Germinal center (tissue), 1 donor: Measurements from ENCODE around the gene FNIP2.
A peak's percentile ranks its signal among the peaks of the same experiment; 100 is the strongest.
"Not testable (repeated sequence)": the region's sequence is repeated elsewhere in the genome, so short reads cannot be mapped to it uniquely, and the experiment has no call there.

Experiments used
- DNase-seq: peaks from one replicate; pipeline ENCODE4 v3.0.0; 2012; ENCODE audit warnings: mixed read lengths, low spot score

Gene FNIP2

DNA sequence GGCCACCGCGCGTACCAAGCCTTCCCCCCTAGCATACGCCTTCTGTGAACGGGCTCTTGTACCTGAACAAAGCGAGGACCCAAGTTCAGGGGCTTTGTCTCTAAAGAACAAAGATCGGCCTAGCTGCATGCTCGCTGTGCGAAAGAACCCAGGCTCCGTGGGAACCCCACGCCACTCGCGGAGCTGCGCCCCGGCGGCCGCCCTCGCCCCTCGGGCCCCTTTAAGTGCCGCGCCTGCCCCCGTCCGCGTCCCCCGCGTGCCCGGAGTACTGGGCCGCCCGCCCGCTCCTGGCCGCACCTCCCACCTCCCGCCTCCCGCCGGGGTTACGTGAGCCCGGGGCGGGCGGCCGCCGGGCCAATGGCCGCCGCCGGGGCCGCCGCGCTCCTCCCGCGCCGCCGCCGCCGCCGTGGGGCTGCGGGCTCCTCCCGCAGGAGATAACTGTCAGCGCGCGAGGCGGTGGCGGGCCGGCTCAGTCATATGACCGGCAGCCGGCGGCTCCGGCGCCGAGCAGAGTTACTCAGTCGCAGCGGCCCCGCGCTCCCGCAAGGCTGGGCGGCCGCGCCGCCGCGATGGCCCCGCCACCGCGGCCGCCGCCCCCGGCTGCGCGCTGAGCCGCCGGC, at the start of gene FNIP2:
Gene FNIP2, plus strand, starts transcription at position 472 of the 620 bp plus-strand sequence. CDS start 187 bp downstream, outside the sequence.
- peak; percentile 70 for DNase-seq

DNA sequence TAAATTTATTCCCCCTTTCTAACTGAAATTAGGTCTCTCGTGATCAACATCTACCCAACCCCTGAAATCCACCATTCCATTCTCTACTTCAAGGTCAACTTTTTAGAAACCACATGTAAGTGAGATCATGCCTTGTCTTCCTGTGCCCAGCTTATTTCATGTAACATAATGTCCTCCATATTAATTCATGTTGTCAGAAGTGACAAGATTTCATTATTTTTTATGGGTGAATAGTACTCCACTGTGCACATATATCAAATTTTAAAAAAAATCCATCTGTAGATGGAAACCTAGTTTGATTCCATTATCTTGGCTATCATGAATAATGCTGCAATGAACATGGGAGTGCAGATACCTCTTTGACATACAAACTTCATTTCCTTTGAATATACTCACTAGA, 47.1 kb upstream of the FNIP2 start:
- DNase-seq = no peak

DNA sequence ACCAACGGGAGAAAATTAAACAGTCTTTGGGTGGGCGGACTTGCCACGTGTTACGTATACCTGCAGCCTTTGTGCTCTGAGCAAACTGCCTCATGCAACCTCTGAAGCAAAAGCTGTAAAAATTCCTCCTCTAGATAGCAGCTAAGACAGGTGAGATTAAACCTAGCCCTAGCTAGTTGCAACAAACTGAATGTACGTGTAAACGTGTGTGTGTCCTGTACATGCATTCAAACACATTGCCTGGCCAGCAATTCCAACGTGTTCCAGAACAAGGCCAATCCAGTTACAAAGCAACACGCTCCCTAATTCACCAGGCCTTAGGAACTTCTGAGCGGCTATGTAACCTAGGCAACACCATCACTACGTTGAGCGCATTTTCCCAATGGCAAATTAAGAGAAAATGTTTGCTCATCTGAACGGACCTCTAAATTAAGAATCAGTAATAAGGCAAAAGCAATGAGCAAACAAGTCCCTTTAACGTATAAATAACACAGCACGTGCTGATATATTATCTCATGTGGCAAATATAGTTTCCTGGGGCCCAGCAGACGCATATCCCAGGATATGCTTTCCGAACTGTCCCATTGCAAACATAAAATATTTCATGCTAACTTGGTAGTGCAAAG, 46.4 kb upstream of the FNIP2 start:
- peak; percentile 3 for DNase-seq

DNA sequence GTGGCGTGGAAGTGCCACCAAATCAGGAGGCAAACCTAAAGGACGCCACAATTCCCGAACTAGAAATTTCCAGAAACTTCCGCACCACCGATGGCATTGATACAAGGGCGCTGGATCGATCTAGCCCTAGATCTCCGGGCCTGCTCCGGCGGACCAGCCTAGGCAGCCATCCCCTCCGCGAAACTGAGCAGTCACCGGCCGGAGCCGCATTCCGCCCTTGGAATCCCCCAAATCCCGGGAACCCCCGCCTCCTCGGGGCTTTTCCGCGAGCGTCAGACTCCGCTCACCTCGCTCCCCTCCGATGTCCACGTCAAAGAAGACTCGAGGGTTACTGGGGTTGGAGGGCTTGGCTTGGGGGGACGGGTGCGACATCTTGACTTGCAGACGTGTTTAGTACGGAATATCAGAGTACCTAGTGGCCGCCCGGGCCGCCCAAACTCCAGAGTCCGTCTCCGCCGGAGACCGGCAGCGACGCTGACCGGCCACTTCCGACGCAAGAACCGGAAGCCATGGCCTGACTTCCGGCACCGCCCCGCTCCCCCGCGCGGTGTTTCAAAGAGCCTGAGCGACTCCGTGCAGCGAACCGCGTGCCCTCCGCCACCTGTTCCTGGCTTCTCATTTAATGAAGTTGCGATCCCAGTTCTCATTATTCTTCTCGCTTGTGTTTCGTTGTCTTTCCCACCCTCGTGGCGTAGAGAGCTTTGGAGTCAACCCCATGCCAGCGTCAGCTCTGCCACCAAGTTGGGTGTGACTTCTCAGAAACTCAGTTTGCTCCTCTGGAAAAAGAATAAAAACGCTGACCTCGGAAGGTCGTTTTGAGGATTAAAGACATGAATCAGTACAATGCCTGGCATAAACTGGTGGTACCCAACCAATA, 45.7 kb upstream of the FNIP2 start, which contains the start of gene PPID:
Gene PPID, minus strand, starts transcription at position 480 of the 877 bp plus-strand sequence. Its CDS starts 108 bp downstream, at position 372.
- peak; percentile 84 for DNase-seq

DNA sequence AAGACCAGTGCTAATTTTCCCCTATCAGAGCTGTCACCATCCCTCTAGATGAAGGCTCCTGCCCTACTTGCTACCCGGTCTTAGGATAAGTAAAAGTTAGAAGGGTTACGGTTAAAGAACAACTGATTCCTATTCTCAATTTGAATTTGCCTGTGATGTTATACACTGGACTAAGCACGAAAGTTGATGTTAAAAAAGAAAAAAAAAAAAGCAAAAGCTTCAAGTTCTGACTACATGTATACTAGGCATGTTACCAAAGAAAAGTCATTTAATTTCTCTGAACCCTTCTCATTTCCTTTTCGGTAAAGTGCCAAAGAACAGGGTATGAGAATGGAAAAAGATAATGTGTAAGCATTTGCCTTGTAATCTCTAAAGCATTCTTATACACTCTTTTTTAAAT, 44.2 kb upstream of the FNIP2 start:
- no peak for DNase-seq

DNA sequence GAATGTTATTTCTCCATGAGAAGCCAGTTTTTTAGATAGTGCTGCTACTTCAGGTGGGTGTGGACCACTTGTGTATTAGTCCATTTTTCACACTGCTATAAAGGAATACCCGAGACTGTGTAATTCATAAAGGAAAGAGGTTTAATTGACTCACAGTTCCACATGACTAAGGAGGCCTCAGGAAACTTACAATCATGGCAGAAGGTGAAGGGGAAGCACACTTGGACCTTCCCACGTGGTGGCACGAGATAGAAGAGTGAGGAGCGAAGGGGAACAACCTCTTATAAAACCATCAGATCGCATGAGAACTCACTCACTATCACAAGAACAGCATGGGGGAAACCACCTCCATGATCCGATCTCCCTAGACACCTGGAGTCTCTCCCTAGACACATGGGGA, 42.2 kb upstream of the FNIP2 start:
- DNase-seq = no peak

DNA sequence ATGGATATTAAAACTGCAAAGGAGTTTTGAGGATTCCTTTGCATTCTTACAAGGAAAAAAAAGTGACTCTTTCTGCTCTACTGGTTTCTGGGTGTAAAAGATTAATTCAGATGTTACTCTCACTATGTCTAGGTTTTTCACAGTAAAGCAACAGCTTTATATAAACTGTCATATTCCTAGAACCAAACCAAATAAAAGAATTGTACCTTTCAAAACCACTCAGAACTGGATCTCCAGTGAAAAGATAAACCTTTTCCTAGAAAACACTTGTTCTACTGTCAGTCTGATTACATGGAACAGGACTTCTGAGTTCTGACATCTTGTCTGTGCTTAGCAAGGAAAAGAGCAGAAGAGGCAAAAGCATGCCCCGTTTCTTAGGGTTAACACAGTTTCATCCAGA, 40.6 kb upstream of the FNIP2 start:
- DNase-seq = no peak

DNA sequence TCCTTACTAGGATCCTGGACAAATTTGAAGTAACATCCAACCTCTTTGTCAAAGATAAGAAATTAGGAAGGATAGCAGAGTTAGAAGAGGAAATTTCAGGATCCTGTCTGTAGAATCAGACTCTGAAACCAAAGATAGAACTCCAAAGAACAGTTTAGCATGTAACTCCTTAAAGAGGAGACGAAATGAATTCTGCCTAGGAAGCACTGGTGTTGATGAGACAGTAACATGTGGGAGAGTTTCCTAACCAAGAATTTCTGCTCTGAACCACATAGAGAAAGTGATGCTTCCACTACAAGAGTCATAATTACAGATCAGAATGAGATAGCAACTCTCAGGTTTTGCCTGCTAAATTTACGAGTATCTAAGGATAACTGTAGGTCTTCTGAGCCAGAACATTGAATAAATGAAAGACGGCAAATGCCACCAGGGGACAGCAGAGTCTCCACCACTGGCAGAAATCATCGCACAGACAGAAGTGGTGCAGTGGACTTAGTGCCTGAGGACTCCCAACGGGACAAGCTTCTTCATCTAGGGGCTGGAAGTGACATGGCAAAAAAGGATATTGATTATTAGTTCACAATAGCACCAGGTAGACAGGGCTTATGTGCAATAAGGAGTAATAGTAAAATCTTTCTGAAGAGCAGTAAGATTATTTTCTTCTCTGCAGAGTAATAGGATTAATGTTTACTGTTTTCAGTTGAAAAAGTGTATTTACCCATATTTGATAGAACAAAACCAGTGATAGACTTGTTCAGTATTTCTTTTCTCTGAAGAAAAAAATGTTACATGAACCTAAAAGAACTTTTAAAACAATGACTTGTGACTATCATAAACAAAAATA, 38.9 kb upstream of the FNIP2 start:
- peak; percentile 28 for DNase-seq

DNA sequence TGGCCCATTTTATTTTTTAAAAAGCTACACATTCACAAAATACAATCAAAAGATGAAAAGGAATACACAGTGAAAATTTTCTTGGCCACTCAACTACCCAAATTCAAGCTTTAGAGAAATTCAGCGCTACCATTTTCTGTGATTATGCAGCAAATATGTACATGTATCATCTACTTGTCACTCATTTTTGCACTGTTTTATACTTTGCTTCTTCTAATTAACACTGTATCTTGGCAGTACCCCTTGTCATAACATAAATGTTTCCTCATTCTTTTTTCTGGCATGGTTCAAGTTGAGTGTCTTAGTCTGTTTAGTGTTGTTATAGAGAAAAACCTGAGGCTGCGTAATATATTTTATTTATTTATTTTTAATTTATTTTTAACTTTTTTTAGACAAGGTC, 30.0 kb upstream of the FNIP2 start:
- no peak for DNase-seq

DNA sequence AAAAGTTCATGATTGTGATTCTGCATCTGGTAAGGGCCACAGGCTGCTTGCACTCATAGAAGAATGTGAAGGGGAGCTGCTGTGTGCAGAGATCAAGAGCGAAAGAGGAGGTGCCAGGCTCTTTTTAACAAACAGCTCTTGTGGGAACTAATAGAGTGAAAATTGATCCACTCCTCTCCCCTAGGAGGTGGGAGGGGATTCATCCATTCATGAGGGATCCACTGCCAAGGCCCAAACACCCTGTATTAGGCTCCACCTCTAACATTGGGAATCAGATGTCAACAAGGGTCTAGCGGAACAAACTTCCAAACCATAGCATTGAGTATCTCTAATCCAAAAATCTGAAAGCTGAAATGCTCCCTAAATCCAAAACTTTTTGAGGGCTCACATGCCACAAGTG, 29.2 kb upstream of the FNIP2 start:
- no peak for DNase-seq

DNA sequence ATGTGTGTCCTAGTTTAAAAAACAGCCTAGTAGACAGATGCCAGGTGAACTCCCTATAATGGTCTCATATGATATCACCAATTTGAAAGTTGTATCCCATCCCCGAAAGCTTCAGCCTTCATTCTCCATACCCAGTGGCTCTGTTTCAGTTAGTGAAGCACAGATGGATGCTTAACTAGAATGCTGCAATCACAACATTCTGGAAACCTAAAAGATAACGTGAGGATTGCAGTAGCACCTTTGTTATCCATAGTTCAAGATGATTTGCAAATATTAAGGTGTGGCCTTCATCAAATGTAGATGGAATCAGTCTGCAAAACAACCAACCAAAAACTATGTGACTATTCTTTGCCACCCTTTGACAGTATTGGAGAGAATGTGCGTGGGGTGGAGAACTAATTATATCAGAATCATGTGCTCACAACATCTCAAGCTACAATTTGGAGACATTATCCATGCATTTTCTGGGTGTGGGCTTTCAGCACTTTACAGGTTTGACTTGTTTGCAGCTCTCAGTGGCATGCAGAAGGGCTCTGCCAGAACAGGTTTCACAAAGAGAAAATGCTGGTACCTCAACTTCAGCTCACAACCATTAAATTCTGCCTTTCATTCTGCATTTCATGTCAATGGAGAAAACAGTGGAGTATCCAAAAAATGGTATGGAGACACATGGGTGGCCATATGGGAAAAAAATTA, 27.4 kb upstream of the FNIP2 start:
- no peak for DNase-seq

DNA sequence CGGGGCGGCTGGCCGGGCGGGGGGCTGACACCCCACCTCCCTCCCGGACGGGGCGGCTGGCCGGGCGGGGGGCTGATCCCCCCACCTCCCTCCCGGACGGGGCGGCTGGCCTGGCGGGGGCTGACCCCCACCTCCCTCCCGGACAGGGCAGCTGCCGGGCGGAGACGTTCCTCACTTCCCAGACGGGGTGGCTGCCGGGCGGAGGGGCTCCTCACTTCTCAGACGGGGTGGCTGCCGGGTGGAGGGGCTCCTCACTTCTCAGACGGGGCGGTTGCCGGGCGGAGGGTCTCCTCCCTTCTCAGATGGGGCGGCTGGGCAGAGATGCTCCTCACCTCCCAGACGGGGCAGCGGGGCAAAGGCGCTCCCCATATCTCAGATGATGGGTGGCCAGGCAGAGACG, 22.3 kb upstream of the FNIP2 start:
- DNase-seq = not testable (repeated sequence)

DNA sequence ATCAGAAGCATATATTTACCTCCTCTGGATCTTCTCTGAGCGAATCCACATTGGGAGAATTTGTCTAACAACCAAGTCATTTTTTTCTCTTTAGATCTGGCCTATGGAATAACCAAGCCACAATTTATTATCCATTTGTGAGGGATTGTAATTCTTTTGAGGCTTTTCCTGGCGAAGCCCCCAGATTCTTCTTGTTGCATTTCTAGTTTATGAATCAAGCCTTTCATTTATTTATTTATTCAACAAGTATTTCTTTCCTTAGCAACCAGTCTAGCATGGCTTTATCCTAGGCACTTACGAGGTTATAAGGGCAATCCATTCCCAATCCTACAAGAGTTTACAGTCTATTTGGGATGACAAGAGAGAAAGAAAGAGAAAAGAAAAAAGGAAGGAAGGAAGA, 18.4 kb upstream of the FNIP2 start:
- DNase-seq = no peak

DNA sequence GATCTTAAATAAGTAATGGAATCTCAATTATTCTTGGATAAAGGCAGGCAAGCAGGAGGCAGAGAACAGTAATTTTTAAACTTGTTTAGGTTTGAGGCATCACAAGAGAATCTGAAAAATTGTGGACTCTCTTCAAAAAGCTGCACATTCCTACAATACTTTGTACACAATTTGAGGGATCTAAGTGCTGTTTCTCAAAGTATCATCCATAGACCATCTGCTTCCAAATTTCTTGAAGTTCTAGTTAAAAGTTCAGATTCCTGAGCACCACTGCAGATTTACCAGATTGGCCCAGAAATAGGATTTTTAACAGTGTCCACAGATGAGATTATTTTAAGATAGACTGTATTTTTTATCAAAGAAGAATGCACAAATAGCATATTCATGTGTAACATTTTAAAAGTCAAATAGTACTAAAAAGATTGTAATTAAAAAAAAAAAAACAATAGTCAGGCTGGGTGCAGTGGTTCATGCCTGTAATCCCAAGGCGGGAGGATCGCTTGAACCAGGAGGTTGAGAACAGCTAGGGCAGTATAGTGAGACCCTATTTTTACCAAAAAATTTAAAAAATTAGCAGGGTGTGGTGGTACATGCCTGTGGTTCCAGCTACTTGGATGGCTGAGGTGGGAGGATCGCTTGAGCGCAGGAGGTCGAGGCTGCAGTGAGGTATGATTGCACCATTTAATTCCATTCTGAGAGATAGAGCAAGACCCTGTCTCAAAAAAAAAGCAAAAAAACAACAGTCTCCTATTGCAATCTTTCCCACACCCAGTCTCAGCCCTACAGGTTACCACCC, 14.2 kb upstream of the FNIP2 start:
- DNase-seq = no peak

DNA sequence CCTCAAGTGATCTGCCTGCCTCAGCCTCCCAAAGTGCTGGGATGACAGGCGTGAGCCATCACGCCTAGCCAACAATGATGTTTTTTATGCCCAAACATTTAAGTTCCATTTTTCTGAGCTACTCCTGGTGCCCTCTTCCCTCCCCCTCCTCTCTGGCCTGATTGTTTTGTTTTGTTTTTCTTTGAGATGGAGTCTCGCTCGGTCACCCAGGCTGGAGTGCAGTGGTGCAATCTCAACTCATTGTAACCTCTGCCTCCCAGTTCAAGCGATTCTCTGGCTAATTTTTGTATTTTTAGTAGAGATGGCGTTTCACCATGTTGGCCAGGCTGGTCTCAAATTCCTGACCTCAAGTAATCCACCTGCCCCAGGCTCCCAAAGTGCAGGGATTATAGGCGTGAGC, 13.0 kb upstream of the FNIP2 start:
- DNase-seq = not testable (repeated sequence)

DNA sequence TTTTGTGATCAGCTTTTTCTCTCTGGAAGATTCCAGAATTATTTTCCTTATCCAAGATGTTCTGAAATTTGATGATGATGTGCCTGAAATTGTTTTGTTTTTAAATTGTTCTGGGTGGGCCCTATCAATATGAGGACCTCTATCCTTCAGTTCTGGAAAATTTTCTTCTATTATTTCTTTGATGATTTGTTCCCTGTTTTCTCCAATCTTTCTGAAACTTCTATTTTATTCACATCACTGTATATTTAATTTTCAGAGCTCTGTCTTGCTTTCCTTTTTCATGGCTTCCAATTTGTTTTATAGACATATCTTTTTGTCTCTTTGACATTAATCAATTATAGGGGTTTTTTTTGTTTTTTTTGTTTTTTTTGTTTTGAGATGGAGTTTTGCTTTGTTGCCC, 12.2 kb upstream of the FNIP2 start:
- no peak for DNase-seq

DNA sequence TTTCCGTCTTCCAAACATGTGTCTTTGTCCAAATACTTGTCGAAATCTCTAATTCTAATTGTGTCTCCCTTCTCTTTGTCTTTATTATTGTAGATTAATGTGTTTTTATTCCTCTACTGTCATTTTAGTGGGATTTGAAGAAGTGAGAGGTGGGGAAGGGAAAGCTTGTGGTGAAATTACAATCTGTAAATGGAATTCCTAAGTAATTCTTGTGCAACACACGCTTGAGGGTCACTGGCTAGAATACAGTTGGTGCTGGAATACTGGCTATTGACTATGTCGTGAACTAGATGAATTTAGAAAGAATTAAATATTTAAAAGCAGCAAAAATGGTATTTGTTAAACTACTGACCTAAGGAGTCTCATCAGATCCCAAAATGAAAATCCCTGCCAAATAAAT, 10.7 kb upstream of the FNIP2 start:
- DNase-seq = no peak

DNA sequence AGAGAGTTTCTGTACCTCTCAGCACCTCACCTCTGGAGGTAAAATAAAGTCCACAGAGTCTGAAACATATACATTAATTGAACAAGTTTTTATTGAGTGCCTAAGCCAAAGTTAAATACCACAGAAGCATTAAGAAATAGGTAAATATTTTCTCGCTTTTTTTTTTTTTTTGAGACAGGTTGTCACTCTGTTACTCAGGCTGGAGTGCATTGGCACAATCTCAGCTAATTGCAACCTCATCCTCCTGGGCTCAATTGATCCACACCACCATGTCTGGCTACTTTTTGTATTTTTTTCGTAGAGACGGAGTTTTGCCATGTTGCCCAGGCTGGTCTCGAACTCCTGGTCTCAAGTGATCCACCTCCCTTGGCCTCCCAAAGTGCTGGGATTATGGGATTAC, 10.1 kb upstream of the FNIP2 start:
- no peak for DNase-seq

DNA sequence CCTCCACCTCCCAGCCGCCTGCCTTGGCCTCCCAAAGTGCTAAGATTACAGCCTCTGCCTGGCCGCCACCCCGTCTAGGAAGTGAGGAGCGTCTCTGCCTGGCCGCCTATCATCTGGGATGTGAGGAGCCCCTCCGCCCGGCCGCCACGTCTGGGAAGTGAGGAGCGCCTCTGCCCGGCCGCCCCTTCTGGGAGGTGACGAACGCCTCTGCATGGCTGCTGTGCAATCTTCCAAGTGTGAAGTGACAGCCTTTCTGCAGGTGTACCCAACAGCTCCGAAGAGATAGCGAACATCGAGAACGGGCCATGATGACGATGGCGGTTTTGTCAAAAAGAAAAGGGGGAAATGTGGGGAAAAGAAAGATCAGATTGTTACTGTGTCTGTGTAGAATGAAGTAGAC, 9.3 kb upstream of the FNIP2 start:
- not testable (repeated sequence) for DNase-seq

DNA sequence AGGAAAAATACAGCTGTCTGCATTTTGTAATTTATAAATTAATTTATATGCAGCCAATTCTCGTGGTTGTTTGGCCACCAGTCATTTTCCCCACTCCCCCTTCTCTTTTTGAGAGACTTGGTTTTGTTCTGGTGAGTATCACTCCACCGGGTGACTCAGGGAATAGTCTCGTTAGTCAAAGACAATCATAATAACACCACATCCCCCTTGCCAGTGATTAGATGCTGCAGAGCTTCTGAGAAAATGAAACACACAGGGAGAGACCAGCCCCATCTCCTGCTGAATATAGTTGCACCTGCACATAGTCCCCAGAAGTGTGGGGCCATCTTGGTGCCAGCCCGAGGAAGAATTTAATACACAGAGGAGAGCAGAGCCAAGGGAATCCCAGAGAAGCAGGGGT, 8.0 kb upstream of the FNIP2 start:
- DNase-seq = no peak

DNA sequence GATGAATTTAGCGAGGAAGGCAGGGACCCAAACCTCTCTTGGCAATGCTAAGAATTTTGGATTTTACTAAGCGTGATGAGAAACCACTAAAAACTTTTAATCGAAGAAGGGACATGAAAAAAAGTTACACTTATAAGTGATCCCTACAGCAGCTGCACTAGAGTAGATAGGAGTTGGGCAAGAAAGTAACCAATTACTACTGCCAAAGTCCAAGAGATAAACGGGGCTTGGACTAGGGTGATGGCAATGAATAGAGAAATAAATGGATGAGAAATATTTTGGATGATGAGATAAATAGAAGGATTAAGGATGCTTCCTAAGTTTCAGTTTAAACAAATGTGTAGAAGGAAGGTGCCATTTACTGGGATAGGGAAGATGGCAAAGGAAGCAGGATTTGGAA, 6.3 kb upstream of the FNIP2 start:
- DNase-seq = no peak
